22Rv1 (cell line): ENCODE measurements around the gene PNMA6F.

Source experiments
- ZFX ChIP-seq: fragments of 450-650 bp; IDR thresholded peaks from 2 replicates; pipeline ENCODE4 v1.6.1; 2017; ENCODE audit warnings: antibody characterized with exemption, borderline replicate concordance
- TF ChIP-seq, protein P1 (sequence below): fragments of 450-650 bp; IDR thresholded peaks from 2 replicates; pipeline ENCODE4 v1.5.1; 2017; ENCODE audit warnings: mild to moderate bottlenecking

DNA sequence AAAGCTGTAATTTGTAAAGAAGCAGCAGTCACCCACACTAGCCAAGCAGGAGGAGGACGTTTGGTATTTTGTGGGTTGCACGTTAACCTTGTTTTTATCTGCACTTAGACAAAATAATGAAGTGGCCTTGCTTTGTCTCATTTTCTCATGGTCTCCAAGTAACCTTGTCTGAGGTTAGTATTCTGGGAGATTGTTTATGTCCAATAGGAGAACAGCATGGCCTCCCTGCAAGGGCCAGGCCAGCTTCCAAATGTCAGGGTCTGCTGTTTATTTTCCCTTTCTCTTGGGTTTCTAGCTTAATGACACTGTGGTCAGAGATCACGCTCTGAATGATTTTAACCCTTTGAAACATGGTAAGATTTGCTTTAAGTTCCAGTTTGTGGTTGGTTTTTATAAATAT, 49.7 kb upstream of the PNMA6F start:
- TF ChIP-seq, protein P1, sequence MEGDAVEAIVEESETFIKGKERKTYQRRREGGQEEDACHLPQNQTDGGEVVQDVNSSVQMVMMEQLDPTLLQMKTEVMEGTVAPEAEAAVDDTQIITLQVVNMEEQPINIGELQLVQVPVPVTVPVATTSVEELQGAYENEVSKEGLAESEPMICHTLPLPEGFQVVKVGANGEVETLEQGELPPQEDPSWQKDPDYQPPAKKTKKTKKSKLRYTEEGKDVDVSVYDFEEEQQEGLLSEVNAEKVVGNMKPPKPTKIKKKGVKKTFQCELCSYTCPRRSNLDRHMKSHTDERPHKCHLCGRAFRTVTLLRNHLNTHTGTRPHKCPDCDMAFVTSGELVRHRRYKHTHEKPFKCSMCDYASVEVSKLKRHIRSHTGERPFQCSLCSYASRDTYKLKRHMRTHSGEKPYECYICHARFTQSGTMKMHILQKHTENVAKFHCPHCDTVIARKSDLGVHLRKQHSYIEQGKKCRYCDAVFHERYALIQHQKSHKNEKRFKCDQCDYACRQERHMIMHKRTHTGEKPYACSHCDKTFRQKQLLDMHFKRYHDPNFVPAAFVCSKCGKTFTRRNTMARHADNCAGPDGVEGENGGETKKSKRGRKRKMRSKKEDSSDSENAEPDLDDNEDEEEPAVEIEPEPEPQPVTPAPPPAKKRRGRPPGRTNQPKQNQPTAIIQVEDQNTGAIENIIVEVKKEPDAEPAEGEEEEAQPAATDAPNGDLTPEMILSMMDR = no peak
- no peak for TF ChIP-seq ZFX
